ENCODE results near the gene DRD2.

DRD2 gene

GRCh38 chr11:113481672-113482071, 6.5 kb upstream of the DRD2 start:
- no peak for DNase-seq

GRCh38 chr11:113481226-113481625, 6.0 kb upstream of the DRD2 start:
- DNase-seq: no peak

GRCh38 chr11:113477321-113477720, 2.1 kb upstream of the DRD2 start:
- DNase-seq: no peak

- no peak for DNase-seq
Observed at GRCh38 chr11:113476553-113476952, 1.4 kb upstream of the DRD2 start.

- peak; percentile 84 for DNase-seq
Observed at GRCh38 chr11:113474362-113475159, 637 bp downstream of the DRD2 start.

- no peak for DNase-seq
Observed at GRCh38 chr11:113473983-113474361, 1.2 kb downstream of the DRD2 start.

- no peak for DNase-seq
Observed at GRCh38 chr11:113472471-113472870, 2.7 kb downstream of the DRD2 start.

- DNase-seq: no peak
Observed at GRCh38 chr11:113470233-113470632, 5.0 kb downstream of the DRD2 start.

GRCh38 chr11:113468726-113469345, 6.4 kb downstream of the DRD2 start:
- no peak for DNase-seq

- DNase-seq: no peak
Observed at GRCh38 chr11:113467545-113467944, 7.7 kb downstream of the DRD2 start.

- no peak for DNase-seq
Observed at GRCh38 chr11:113465786-113466185, 9.4 kb downstream of the DRD2 start.

GRCh38 chr11:113464416-113464815, 10.8 kb downstream of the DRD2 start:
- DNase-seq: no peak

- no peak for DNase-seq
Observed at GRCh38 chr11:113462830-113463229, 12.4 kb downstream of the DRD2 start.

GRCh38 chr11:113461639-113462038, 13.6 kb downstream of the DRD2 start:
- DNase-seq: no peak

- DNase-seq: no peak
Observed at GRCh38 chr11:113460469-113460868, 14.7 kb downstream of the DRD2 start.

GRCh38 chr11:113458189-113458588, 17.0 kb downstream of the DRD2 start:
- DNase-seq: no peak

- DNase-seq: no peak
Observed at GRCh38 chr11:113457784-113458183, 17.4 kb downstream of the DRD2 start.

GRCh38 chr11:113454455-113454854, 20.7 kb downstream of the DRD2 start:
- DNase-seq: no peak

GRCh38 chr11:113449743-113450142, 25.5 kb downstream of the DRD2 start:
- DNase-seq: no peak

- no peak for DNase-seq
Observed at GRCh38 chr11:113448316-113448677, 26.9 kb downstream of the DRD2 start.

GRCh38 chr11:113447621-113448315, 27.4 kb downstream of the DRD2 start:
- DNase-seq: no peak

- DNase-seq: no peak
Observed at GRCh38 chr11:113446938-113447337, 28.3 kb downstream of the DRD2 start.

- DNase-seq: no peak
Observed at GRCh38 chr11:113446112-113446511, 29.1 kb downstream of the DRD2 start.

- no peak for DNase-seq
Observed at GRCh38 chr11:113444502-113445123, 30.6 kb downstream of the DRD2 start.

Measured in hematopoietic multipotent progenitor cell treated with erythropoietin and hydrocortisone succinate and interleukin-3 and kit ligand, for 6 days (in vitro differentiated cells).